GM19324 (cell line): ENCODE data around the gene MAMDC2.
A peak's percentile ranks its signal among the peaks of the same experiment; 100 is the strongest.

ENCODE experiments used
- ATAC-seq: cut with Tn5 transposase; IDR thresholded peaks from one replicate; pipeline ENCODE4 v1.9.1; 2021; ENCODE audit warnings: mild to moderate bottlenecking, moderate library complexity; ENCODE audit not compliant: unreplicated experiment, low FRiP score

MAMDC2 gene

GRCh38 chr9:70257991-70258691 is 214.5 kb downstream of the MAMDC2 start:
- ATAC-seq, result peak; percentile 74

- peak; percentile 95 for ATAC-seq
These were observed 215.3 kb downstream of the MAMDC2 start, which contains the start of gene SMC5 for GRCh38 chr9:70258692-70259511. SMC5 (plus strand) TSS chr9:70258978; CDS start chr9:70259079, 101 bp downstream.

DNA sequence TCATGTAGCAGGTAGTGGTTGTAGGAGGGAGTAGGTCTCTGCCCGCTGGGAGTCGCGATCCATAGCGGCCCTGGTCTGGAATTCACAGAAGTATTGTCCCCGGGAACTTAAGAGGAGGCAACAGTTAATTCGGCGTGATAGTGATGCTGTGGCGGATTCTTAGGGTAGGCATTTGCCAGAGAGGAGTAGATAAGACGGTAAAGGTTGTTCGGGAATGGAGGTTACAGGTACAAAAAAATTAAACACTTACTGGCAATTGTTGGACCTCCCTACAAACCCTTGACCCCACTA is 215.8 kb downstream of the MAMDC2 start:
- no peak for ATAC-seq

DNA sequence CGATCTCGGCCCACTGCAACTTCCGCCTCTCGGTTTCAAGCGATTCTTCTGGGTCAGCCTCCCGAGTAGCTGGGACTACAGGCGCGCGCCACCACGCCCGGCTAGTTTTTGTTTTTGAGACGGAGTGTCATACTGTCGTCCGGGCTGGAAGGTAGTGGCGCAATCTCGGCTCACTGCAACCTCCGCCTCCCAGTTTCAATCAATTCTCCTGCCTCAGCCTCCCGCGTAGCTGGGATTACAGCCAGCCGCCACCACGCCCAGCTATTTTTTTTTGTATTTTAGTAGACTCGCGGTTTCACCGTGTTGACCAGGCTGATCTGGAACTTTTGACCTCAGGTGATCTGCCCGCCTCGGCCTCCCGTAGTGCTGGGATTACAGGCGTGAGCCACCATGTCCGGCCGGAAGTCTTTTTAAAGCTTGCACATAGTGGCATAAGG is 216.4 kb downstream of the MAMDC2 start:
- ATAC-seq, result no peak

- no peak for ATAC-seq
These were observed 217.0 kb downstream of the MAMDC2 start for GRCh38 chr9:70260606-70261005.

DNA sequence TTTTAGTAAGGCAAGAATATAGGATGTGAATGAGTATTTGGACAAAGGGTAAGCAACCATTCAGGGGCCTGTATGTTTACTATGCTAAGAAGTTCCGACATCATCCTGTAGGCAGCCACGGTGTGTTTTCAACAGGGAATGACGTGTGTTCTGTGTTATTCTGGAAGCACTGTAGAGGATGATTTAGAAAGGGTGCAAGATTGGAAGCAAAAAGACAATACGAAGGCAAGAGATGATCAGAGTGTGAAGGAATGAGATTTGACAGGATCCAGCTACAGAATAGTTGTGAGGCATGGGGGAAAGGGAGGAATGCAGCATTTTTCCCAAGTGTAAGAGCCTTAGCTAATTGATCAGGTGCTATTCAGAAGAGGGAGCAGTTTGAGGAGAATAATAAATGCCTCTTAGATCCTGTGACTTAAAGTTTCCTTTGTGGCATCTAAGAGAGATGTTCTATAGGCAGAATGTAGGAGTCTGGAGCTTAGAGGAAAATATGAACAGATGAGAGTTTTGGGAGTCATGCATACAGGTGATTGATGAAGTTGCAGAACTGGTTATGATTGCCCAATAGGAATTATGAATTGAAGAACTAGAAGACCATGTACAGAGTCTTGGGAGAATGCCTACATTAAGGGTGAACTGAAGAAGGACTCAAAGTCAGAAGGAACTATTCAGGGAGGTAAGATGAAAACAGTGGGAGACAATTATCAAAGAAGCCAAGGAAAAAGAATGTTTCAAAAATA is 217.7 kb downstream of the MAMDC2 start:
- no peak for ATAC-seq

GRCh38 chr9:70262366-70262765 is 218.7 kb downstream of the MAMDC2 start:
- no peak for ATAC-seq

DNA sequence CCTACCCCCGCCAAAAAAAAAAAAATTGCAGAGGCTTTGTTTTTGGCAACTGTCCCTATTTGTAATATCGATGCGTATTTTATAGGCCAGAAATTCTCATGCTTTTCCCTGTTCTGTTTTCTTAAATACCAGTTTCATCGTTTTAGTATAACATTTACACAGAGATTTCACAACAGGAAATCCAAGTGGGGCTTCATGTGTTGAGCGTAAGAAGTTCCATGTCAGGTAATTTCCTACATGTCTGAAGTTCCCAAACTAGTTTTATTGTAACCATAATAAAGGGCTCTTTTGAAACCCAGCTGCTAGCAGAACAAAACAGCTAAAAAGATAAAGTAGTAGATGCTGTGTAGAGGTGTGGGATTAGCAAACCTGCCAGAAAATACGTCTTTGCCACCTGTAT is 219.3 kb downstream of the MAMDC2 start:
- no peak for ATAC-seq

DNA sequence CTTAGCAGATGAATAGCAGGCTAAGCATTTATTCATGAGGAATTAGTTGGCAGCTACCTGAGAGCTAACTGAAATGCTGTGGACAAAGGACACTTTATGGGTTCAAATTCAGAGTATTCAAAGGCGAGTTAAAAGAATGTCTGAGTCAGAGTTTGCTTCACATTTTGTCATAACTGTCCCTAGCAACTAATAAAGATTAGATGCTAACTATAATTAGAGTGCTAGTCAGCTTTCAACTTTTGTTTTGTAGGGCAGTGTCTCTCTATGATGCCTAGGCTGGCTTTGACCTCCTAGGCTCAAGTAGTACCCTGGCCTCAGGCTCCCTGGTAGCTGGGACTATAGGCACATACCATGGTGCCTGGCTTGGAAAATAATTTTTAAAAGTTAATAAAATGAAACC is 219.8 kb downstream of the MAMDC2 start:
- ATAC-seq, result no peak
